ENCODE measurements around the gene PLN.

DNA sequence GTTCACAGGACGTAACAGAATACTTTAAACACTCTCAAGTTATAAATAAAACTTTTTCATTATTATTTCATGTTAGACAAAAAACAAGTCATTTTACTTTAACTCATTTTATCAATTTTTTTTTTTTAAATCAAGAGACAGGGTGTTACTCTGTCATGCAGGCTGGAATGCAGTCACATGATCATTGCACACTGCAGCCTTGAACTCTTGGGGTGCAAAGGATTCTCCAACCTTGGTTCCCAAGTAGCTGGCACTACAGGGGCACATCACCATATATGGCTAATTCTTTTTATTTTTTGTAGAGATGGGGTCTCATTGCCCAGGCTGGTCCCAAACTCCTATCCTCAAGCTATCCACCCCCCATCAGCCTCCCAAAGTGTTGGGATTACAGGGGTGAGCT is 14.2 kb downstream of the PLN start:
- TF ChIP-seq POLR2A (IDR thresholded peaks at IDR 0.05; ENCODE audit: low read length): no peak
- no peak for TF ChIP-seq GATA1 (IDR thresholded peaks at IDR 0.05; ENCODE audit: low read depth, low read length)

Data from erythroblast (primary cell).